IPS-20b (cell line): ENCODE measurements around the gene NLRP1.

ENCODE experiments used
- H3K27ac ChIP-seq: one replicate; pipeline ENCODE4 v1.5.1; 2013; ENCODE audit warnings: low read length
- H3K27me3 ChIP-seq: 2 replicates; pipeline ENCODE4 v1.6.1; 2013; ENCODE audit warnings: mild to moderate bottlenecking, low read length, inconsistent platforms; ENCODE audit not compliant: insufficient read depth
- H3K36me3 ChIP-seq: 2 replicates; pipeline ENCODE4 v1.6.1; 2013; ENCODE audit warnings: low read depth, mild to moderate bottlenecking, inconsistent platforms, low read length, moderate library complexity; ENCODE audit not compliant: insufficient read depth
- H3K4me1 ChIP-seq: 2 replicates; pipeline ENCODE4 v1.6.1; 2013; ENCODE audit warnings: mild to moderate bottlenecking, control low read depth, inconsistent platforms, low read length, moderate library complexity; ENCODE audit not compliant: insufficient read depth
- H3K4me3 ChIP-seq: 2 replicates; pipeline ENCODE4 v1.5.1; 2013; ENCODE audit warnings: mild to moderate bottlenecking, low read length, inconsistent platforms
- H3K9ac ChIP-seq: 2 replicates; pipeline ENCODE4 v1.6.1; 2013; ENCODE audit warnings: low read depth, mild to moderate bottlenecking, inconsistent platforms, low read length, moderate library complexity
- H3K9me3 ChIP-seq: 2 replicates; pipeline ENCODE4 v1.6.1; 2013; ENCODE audit warnings: mild to moderate bottlenecking, low read depth, low read length, inconsistent platforms; ENCODE audit not compliant: insufficient read depth

NLRP1 gene

GRCh38 chr17:5563456-5563855 lies 20.9 kb downstream of the NLRP1 start:
- H3K27me3 ChIP-seq: no peaks in the 10 kb centered on the region
- H3K36me3 ChIP-seq: no peaks in the 10 kb centered on the region
- H3K4me1 ChIP-seq: no peaks in the 10 kb centered on the region
- no peak overlapping the region for H3K4me3 ChIP-seq
- H3K9ac ChIP-seq: no peak overlapping the region
- H3K27ac ChIP-seq: no peak overlapping the region
- H3K9me3 ChIP-seq: no peaks in the 10 kb centered on the region

GRCh38 chr17:5562661-5563360 lies 21.5 kb downstream of the NLRP1 start:
- Histone ChIP-seq H3K27ac (no peak overlapping the region), H3K4me1 (no peaks in the 10 kb centered on the region), H3K9me3 (no peaks in the 10 kb centered on the region), H3K27me3 (no peaks in the 10 kb centered on the region), H3K36me3 (no peaks in the 10 kb centered on the region), H3K9ac (no peak overlapping the region), H3K4me3 (no peak overlapping the region)

- Histone ChIP-seq H3K27ac (no peak overlapping the region), H3K4me1 (no peaks in the 10 kb centered on the region), H3K36me3 (no peaks in the 10 kb centered on the region)
Measured at GRCh38 chr17:5561736-5562571, 22.4 kb downstream of the NLRP1 start.

GRCh38 chr17:5560361-5560988 lies 23.8 kb downstream of the NLRP1 start:
- Histone ChIP-seq H3K9me3 (no peaks in the 10 kb centered on the region), H3K36me3 (no peaks in the 10 kb centered on the region), H3K27me3 (no peaks in the 10 kb centered on the region)

More at GRCh38 chr17:5561736-5562571, 22.4 kb downstream of the NLRP1 start:
- H3K4me3 ChIP-seq: no peak overlapping the region
- no peaks in the 10 kb centered on the region for H3K9me3 ChIP-seq
- no peak overlapping the region for H3K9ac ChIP-seq
- H3K27me3 ChIP-seq: no peaks in the 10 kb centered on the region

GRCh38 chr17:5558815-5559785 lies 25.2 kb downstream of the NLRP1 start:
- Histone ChIP-seq H3K36me3 (no peaks in the 10 kb centered on the region), H3K9ac (no peak overlapping the region), H3K27ac (no peak overlapping the region), H3K4me3 (no peak overlapping the region), H3K27me3 (no peaks in the 10 kb centered on the region), H3K9me3 (no peaks in the 10 kb centered on the region), H3K4me1 (no peaks in the 10 kb centered on the region)

More at GRCh38 chr17:5560361-5560988, 23.8 kb downstream of the NLRP1 start:
- H3K4me1 ChIP-seq: no peaks in the 10 kb centered on the region
- H3K4me3 ChIP-seq: no peak overlapping the region
- no peak overlapping the region for H3K9ac ChIP-seq
- no peak overlapping the region for H3K27ac ChIP-seq

- no peak overlapping the region for H3K9ac ChIP-seq
- H3K27ac ChIP-seq: no peak overlapping the region
- no peak overlapping the region for H3K4me3 ChIP-seq
- H3K9me3 ChIP-seq: no peaks in the 10 kb centered on the region
- H3K36me3 ChIP-seq: no peaks in the 10 kb centered on the region
- no peaks in the 10 kb centered on the region for H3K27me3 ChIP-seq
- H3K4me1 ChIP-seq: no peaks in the 10 kb centered on the region
Measured at GRCh38 chr17:5557990-5558389, 26.3 kb downstream of the NLRP1 start.

- Histone ChIP-seq H3K9me3 (no peaks in the 10 kb centered on the region), H3K27ac (no peak overlapping the region), H3K36me3 (no peaks in the 10 kb centered on the region), H3K4me1 (no peaks in the 10 kb centered on the region), H3K9ac (no peak overlapping the region), H3K27me3 (no peaks in the 10 kb centered on the region), H3K4me3 (no peak overlapping the region)
Measured at GRCh38 chr17:5557485-5557884, 26.8 kb downstream of the NLRP1 start.

- no peaks in the 10 kb centered on the region for H3K27me3 ChIP-seq
- H3K4me3 ChIP-seq: no peak overlapping the region
- H3K9ac ChIP-seq: no peak overlapping the region
- no peaks in the 10 kb centered on the region for H3K9me3 ChIP-seq
- no peaks in the 10 kb centered on the region for H3K36me3 ChIP-seq
- no peak overlapping the region for H3K27ac ChIP-seq
- H3K4me1 ChIP-seq: no peaks in the 10 kb centered on the region
Measured at GRCh38 chr17:5555254-5555653, 29.1 kb downstream of the NLRP1 start.

- Histone ChIP-seq H3K9me3 (no peaks in the 10 kb centered on the region), H3K27me3 (no peaks in the 10 kb centered on the region; the same call in 1 of the 2 replicates), H3K4me3 (no peak overlapping the region), H3K36me3 (no peaks in the 10 kb centered on the region), H3K4me1 (no peaks in the 10 kb centered on the region), H3K9ac (no peak overlapping the region), H3K27ac (no peak overlapping the region)
Measured at GRCh38 chr17:5553479-5553878, 30.8 kb downstream of the NLRP1 start.

- Histone ChIP-seq H3K4me3 (no peak overlapping the region), H3K9me3 (no peaks in the 10 kb centered on the region), H3K9ac (no peak overlapping the region), H3K27me3 (no peaks in the 10 kb centered on the region; the same call in 1 of the 2 replicates), H3K36me3 (no peaks in the 10 kb centered on the region), H3K27ac (no peak overlapping the region), H3K4me1 (no peaks in the 10 kb centered on the region)
Measured at GRCh38 chr17:5552841-5553240, 31.5 kb downstream of the NLRP1 start.
